Cardiac fibroblast (primary cell): ENCODE measurements around the gene CTNNBIP1.
A peak's percentile ranks its signal among the peaks of the same experiment; 100 is the strongest.

Source experiments
- DNase-seq, 2 donors: peaks; one replicate each; pipeline versions ENCODE4 v3.0.0 to v3.0.0-alpha.2; 2010; ENCODE audit warnings: low read depth in 2 of 2
- H3K4me3 ChIP-seq, 2 donors: replicated peaks in 1 of 2; 1 replicate in 1 of 2; 2 replicates in 1 of 2; pipeline ENCODE4 v1.5.1; 2011; ENCODE audit warnings: low read depth in 2 of 2, low read length in 2 of 2, mild to moderate bottlenecking in 2 of 2, moderate library complexity in 1 of 2
- CTCF ChIP-seq: IDR thresholded peaks from one replicate; pipeline ENCODE4 v1.5.1; 2011; ENCODE audit warnings: low read depth, mild to moderate bottlenecking, low read length, inconsistent platforms

CTNNBIP1 gene

GRCh38 chr1:9873385-9873784 lies 36.7 kb downstream of the CTNNBIP1 start:
- TF ChIP-seq CTCF, result no peak
- no peak for DNase-seq
- H3K4me3 ChIP-seq, result no peak overlapping the region

GRCh38 chr1:9872430-9873165 lies 37.5 kb downstream of the CTNNBIP1 start:
- no peak for TF ChIP-seq CTCF
- no peak overlapping the region for H3K4me3 ChIP-seq
- peak; percentile 22 to 32 for DNase-seq

DNA sequence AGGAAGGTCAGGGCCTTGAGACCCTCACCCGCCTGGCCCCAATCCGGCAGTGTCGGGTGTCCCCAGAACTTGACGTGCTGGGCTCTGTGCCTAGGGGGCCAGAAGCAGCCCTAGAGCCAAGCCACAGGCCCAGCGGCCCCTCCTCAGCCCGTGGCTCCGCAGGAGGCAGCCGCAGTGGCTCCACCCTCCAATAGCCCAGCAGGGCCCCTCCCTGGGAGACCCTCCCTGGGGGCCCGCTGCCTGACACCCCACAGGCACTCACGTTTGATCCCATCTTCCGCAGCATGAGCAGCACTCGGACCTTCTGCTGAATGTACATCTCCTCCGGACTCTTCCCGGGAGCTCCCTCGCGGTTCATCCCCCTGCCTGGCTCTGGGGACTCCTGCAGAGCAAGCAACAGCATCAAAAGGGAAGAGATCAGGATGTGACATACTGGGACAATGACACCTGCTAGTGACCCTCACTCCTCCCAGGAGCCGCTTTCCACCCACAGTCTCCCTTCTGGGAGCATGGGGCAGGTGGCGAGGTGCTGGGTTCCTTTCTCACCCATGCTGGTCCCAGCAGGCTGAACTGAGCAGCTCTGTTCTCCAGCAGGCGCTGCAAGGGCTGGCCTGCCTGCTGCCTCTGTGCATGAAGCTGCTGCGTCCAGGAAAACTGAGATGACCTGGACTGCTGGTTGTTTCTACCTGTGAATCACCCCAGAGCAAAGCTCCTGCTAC lies 38.2 kb downstream of the CTNNBIP1 start:
- no peak overlapping the region for H3K4me3 ChIP-seq
- DNase-seq, result no peak
- no peak for TF ChIP-seq CTCF

DNA sequence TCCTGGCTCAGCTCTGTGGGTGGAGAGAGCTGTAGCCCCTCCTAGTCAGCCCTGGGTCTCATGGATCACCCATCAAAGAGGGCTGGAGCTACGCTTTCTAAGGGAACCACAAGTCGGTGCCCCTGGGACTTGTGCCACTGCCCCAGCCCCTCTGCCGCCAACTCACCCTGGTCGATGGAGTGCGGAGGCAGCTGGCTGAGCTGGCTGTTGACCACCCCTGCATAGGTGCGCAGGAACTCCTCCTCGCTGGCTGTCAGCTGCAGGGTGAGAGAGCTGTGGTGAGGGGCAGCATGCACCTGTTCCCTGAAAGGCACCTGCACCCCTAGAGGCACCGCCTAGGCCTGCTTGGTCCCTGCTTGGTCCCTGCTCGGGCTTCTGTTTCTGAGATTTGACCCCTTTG lies 39.0 kb downstream of the CTNNBIP1 start:
- no peak for DNase-seq
- no peak overlapping the region for H3K4me3 ChIP-seq
- TF ChIP-seq CTCF, result no peak

- H3K4me3 ChIP-seq, result no peak overlapping the region
- DNase-seq, result no peak
- TF ChIP-seq CTCF, result no peak
Observed at GRCh38 chr1:9870572-9870971, 39.5 kb downstream of the CTNNBIP1 start.

DNA sequence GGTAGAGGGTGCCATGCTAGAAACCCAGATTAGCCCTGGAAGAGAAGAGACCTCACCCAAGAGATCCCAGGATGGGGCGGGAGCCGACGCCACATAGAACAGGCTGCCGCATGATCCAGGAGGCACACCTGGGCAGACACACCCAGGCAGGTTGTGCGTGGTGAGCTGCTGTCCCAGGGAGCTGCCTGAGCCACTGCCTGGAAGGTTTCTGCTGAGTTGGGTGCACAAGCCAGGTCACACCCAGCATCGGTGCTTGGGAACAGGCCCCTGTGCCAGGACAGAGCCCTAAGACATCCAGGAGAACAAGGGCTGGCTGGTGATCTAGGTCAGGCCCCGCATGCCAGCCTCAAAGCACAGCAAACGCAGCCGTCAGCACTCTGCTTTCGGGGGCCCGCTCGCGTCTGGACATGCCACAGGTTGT lies 40.2 kb downstream of the CTNNBIP1 start:
- TF ChIP-seq CTCF, result no peak
- H3K4me3 ChIP-seq, result no peak overlapping the region
- no peak for DNase-seq

- no peak overlapping the region for H3K4me3 ChIP-seq
- no peak for TF ChIP-seq CTCF
- no peak for DNase-seq
Observed at GRCh38 chr1:9868244-9868590, 41.9 kb downstream of the CTNNBIP1 start.
